H1 (cell line): Measurements from ENCODE around the gene ARHGEF4. TPM values are rescaled to one million over a fixed set of nuclear protein-coding genes. Genes with fewer than 3 reads are reported as not detected.

Source experiments
- GABPA ChIP-seq: IDR thresholded peaks from 2 replicates; pipeline ENCODE4 v1.6.1; 2011; ENCODE audit warnings: mild to moderate bottlenecking, low read length, moderate library complexity, borderline replicate concordance; ENCODE audit not compliant: insufficient read depth
- polyA plus RNA-seq, 7 experiments: library from polyadenylated mRNA; depleted of rRNA in 3 of 7; stranded (reverse) in 5 of 7; unstranded in 2 of 7; fragments of >200 nt in 5 of 7; fragments of 200-250 nt in 2 of 7; gene quantifications; 1 replicate in 5 of 7; 2 replicates in 1 of 7; 4 replicates in 1 of 7; pipeline versions ENCODE4 v1.2.1 to v1.2.3, GENCODE V29; 2011 to 2013; ENCODE audit warnings: missing spikeins in 2 of 7, mixed read lengths in 2 of 7
- total RNA-seq: library from RNA; stranded (reverse); fragmentation: NEBNext Ultra II Directional; extraction: Animal tissue kit (Norgen Biotek cat#: 25700); gene quantifications from 2 replicates; pipeline ENCODE4 v1.2.1, GENCODE V29; 2021

Gene ARHGEF4
- total and polyA plus RNA-seq, 2 of the 8 experiments (the other 6 are each of a cell fraction or from before 2014, with no cell fraction given), result 10.6 to 14.6 TPM

DNA sequence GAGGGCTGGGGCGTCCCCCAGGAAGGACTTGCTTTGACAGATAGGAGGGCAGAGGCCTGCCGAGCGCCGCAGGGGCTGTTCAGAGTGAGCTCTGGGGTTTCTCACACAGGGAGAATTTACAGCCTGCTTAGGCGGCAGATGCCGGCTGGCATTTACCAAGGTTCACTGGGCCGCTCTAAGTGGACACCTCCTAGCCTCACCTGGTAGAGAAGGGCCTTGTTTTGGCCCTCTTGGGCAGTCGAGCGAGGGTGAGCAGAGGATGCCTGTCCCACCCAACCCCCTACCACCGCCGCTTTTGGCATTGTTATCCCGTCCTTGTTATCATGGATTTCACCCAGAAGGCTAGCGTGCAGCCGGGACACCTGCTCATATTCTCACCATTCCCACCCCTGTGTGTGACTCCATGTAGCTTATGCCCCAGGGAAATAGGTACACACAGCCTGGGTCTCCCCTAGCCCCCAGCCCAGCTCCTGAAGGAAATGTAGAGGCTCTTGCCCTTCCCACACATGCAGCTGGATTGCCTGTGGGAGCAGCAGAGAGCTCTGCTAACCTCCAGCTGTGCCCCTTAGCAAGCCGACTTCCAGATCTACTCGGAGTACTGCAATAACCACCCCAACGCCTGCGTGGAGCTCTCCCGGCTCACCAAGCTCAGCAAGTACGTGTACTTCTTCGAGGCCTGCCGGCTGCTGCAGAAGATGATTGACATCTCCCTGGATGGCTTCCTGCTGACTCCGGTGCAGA is 204.1 kb downstream of the ARHGEF4 start (continued):
- TF ChIP-seq GABPA, result no peak
